HG03575 (cell line): Measurements from ENCODE around the gene MAGEA2B.
"Not testable (repeated sequence)": the region's sequence is repeated elsewhere in the genome, so short reads cannot be mapped to it uniquely, and the experiment has no call there.

Experiments
- ATAC-seq: cut with Tn5 transposase; IDR thresholded peaks from one replicate; pipeline ENCODE4 v1.9.1; 2021; ENCODE audit not compliant: unreplicated experiment, insufficient number of reproducible peaks, low FRiP score; ENCODE audit errors: extremely low read depth

MAGEA2B gene, protein sequence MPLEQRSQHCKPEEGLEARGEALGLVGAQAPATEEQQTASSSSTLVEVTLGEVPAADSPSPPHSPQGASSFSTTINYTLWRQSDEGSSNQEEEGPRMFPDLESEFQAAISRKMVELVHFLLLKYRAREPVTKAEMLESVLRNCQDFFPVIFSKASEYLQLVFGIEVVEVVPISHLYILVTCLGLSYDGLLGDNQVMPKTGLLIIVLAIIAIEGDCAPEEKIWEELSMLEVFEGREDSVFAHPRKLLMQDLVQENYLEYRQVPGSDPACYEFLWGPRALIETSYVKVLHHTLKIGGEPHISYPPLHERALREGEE

DNA sequence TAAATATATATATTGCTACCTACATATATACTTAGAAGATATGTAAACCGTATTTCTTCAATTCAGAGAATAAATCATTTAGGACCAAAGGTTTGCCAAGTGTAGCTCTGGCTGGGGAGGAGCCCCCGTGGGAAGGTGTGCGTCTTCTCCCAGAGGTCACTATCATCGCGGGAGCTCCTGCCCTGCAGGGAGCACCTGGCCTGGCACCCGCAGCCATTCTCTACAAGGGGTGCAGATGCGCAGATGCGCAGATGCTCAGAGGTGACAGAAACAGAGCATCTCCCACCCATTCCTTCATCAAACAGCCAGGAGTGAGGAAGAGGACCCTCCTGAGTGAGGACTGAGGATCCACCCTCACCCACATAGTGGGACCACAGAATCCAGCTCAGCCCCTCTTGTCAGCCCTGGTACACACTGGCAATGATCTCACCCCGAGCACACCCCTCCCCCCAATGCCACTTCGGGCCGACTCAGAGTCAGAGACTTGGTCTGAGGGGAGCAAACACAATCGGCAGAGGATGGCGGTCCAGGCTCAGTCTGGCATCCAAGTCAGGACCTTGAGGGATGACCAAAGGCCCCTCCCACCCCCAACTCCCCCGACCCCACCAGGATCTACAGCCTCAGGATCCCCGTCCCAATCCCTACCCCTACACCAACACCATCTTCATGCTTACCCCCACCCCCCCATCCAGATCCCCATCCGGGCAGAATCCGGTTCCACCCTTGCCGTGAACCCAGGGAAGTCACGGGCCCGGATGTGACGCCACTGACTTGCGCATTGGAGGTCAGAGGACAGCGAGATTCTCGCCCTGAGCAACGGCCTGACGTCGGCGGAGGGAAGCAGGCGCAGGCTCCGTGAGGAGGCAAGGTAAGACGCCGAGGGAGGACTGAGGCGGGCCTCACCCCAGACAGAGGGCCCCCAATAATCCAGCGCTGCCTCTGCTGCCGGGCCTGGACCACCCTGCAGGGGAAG is at the start of gene MAGEA2B:
MAGEA2B (plus strand) TSS at position 814 of the 973 bp plus-strand sequence. CDS start 2,479 bp downstream, outside the sequence.
- not testable (repeated sequence) for ATAC-seq

DNA sequence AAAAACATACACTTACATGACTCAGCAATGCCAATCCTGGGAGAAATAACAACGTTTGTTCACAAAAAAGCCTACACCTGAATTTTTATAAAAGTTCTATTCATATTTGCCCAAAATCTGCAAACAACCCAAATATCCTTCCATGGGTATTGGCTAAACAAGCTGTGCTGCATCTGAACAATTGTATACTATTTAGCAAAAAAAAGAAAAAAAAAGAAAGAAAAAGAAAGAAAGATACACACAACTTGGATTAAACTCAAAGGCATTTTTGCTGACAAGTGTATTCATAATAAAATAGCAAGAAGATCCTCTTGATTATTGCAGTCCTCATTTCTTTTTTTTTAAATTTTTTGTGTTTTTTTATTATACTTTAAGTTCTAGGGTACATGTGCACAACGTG is 40.3 kb upstream of the MAGEA2B start:
- no peak for ATAC-seq

DNA sequence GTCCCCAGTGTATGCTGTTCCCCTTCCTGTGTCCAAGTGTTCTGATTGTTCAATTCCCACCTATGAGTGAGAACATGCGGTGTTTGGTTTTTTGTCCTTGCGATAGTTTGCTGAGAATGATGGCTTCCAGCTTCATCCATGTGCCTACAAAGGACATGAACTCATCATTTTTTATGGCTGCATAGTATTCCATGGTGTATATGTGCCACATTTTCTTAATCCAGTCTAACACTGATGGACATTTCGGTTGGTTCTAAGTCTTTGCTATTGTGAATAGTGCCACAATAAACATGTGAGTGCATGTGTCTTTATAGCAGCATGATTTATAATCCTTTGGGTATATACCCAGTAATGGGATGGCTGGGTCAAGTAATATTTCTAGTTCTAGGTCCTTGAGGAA is 39.8 kb upstream of the MAGEA2B start:
- ATAC-seq: not testable (repeated sequence)

DNA sequence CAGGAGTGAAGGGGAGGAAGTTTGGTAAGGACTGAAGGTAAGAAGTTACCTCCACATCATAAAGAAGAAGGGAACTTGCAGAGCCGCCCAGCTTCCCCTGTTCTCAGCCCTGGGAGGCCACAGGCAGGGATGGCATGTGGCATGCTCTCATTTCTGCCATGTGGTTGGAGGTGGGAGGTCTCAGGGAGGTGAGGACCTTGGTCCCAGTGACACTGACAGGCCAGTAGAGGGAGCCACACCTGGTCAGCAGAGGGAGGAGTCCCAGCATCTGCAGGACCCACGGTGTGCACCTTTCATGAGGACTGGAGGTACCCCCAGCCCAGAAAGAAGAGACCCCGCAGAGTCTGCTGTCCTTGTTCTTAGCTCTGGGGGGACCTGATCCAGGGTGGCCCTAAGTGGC is 33.4 kb upstream of the MAGEA2B start:
- not testable (repeated sequence) for ATAC-seq

DNA sequence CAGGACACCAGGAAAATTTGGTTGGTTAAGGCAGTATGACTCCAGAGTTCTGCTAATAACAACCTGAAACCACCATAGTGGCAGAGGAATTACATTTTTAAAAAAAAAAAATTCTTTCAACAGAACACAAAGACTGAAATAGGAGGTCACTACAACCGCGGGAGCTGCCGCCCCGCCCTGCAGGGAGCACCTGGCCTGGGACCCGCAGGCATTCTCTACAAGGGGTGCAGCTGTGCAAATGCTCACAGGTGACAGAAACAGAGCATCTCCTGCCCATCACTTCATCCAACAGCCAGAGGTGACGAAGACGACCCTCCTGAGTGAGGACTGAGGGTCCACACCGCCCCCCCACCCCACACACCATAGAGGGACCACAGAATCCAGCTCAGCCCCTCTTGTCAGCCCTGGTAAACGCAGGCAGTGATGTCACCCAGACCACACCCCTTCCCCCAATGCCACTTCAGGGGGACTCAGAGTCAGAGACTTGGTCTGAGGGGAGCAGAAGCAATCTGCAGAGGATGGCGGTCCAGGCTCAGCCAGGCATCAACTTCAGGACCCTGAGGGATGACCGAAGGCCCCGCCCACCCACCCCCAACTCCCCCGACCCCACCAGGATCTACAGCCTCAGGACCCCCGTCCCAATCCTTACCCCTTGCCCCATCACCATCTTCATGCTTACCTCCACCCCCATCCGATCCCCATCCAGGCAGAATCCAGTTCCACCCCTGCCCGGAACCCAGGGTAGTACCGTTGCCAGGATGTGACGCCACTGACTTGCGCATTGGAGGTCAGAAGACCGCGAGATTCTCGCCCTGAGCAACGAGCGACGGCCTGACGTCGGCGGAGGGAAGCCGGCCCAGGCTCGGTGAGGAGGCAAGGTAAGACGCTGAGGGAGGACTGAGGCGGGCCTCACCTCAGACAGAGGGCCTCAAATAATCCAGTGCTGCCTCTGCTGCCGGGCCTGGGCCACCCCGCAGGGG is 16.2 kb upstream of the MAGEA2B start, which contains the start of gene MAGEA3:
MAGEA3 (plus strand) TSS at position 843 of the 980 bp plus-strand sequence. CDS start 2,039 bp downstream, outside the sequence.
- ATAC-seq: not testable (repeated sequence)

DNA sequence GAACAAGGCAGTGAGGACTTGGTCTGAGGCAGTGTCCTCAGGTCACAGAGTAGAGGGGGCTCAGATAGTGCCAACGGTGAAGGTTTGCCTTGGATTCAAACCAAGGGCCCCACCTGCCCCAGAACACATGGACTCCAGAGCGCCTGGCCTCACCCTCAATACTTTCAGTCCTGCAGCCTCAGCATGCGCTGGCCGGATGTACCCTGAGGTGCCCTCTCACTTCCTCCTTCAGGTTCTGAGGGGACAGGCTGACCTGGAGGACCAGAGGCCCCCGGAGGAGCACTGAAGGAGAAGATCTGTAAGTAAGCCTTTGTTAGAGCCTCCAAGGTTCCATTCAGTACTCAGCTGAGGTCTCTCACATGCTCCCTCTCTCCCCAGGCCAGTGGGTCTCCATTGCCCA is 14.0 kb upstream of the MAGEA2B start:
- ATAC-seq: not testable (repeated sequence)

DNA sequence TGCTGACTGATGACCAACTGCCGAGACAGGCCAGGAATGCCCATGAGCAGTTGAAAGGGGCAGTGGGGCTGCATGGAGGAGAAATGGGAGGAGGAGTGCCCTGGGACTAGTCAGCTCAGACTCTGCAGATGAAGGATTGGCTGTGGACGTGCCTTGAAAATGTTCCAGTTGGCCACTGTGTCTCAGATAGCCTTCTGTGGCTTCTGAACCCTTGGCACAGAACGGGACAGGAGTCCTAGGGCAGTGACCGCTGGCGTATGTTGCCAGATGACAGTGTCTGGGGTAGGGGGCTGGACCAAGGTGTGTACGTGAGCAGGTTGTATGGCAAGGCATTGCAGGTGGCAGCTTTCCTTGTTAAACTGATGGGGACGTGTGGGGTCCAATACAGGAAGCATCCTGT is 7.9 kb upstream of the MAGEA2B start:
- not testable (repeated sequence) for ATAC-seq

DNA sequence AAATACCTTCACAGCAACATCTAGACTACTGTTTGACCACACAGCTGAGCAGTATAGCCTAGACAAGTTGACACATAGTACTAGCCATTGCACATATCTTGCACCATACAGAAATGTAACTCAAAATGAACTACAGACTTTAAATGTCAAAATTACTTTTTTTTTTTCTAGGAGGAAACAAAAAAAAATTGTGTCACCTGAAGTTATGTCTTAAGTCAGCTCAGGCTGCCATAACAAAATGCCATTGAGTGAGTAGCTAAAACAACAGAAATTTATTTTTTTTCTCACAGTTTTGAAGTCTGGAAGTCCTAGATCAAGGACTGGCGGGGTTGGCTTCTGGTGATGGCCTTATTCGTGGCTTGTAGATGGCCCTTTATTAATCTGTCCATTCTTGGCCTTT is 5.3 kb upstream of the MAGEA2B start, which contains the start of gene CSAG2:
CSAG2 (minus strand) TSS at position 101 of the 400 bp plus-strand sequence. CDS start 161 bp downstream, outside the sequence.
- not testable (repeated sequence) for ATAC-seq

DNA sequence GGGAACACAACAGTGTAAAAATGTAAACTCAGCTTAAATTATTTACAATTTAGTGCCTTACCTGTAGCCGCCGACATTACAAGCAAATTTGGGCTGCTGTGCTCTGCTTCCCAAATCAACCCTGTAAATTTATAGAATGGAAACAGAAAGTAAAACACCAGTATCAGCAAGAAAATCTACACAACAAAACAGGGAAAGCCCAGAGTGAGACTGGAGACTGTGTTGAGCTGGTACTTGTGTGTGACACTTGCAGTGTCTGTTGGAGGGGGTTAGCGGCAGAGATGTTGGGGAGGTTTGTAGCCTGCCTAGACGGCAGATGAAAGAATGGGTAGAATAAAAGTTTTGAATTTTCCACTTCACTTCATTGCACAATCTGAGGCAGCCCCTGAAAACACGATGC is 1.2 kb upstream of the MAGEA2B start:
- not testable (repeated sequence) for ATAC-seq

DNA sequence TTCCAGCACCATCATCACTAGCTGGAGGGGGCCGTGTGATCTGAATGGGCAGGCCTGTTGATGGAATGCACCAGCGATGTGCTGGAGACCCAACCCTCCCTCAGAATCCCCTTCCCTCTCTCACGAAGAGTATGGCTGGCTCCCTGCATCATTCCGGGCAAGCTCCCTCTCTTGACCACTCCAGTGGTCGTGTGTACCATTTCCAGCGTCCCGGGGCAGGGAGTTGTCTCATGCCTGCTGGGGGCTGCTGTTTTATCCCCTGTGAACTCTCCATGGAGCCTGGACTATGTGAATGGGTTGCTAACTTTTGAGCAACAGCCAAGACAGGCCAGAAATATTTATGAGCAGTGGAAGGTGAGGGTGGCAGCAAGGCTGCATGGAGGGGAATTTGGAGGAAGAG is 11.0 kb downstream of the MAGEA2B start:
- ATAC-seq: no peak

DNA sequence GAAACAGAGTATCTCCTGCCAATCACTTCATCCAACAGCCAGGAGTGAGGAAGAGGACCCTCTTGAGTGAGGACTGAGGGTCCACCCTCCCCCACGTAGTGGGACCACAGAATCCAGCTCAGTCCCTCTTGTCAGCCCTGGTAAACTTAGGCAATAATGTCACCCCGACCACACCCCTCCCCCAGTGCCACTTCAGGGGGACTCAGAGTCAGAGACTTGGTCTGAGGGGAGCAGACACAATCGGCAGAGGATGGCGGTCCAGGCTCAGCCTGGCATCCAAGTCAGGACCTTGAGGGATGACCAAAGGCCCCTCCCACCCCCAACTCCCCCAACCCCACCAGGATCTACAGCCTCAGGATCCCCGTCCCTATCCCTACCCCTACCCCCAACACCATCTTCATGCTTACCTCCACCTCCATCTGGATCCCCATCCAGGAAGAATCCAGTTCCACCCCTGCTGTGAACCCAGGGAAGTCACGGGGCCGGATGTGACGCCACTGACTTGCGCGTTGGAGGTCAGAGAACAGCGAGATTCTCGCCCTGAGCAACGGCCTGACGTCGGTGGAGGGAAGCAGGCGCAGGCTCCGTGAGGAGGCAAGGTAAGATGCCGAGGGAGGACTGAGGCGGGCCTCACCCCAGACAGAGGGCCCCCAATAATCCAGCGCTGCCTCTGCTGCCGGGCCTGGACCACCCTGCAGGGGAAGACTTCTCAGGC is 19.0 kb downstream of the MAGEA2B start, which contains the start of the genes CSAG1 and MAGEA12:
CSAG1 (minus strand) TSS at position 461 of the 715 bp plus-strand sequence. CDS start 1,261 bp downstream, outside the sequence.
MAGEA12 (plus strand) TSS at position 497 of the 715 bp plus-strand sequence. CDS start 2,405 bp downstream, outside the sequence.
- no peak for ATAC-seq

DNA sequence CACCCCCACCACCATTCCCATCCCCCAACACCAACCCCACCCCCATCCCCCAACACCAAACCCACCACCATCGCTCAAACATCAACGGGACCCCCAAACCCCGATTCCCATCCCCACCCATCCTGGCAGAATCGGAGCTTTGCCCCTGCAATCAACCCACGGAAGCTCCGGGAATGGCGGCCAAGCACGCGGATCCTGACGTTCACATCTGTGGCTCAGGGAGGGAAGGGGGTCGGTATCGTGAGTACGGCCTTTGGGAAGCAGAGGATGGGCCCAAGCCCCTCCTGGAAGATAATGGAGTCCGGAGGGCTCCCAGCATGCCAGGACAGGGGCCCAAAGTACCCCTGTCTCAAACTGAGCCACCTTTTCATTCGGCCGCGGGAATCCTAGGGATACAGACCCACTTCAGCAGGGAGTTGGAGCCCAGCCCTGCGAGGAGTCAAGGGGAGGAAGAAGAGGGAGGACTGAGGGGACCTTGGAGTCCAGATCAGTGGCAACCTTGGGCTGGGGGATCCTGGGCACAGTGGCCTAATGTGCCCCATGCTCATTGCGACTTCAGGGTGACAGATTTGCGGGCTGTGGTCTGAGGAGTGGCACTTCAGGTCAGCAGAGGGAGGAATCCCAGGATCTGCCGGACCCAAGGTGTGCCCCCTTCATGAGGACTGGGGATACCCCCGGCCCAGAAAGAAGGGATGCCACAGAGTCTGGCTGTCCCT is 19.9 kb downstream of the MAGEA2B start:
- ATAC-seq: not testable (repeated sequence)

DNA sequence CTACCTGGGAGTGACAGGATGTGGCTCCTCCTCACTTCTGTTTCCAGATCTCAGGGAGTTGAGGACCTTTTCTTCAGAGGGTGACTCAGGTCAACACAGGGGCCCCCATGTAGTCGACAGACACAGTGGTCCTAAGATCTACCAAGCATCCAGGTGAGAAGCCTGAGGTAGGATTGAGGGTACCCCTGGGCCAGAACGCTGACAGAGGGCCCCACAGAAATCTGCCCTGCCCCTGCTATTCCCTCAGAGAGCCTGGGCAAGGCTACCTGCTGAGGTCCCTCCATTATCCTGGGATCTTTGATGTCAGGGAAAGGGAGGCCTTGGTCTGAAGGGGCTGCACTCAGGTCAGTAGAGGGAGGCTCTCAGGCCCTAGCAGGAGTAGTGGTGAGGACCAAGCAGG is 20.7 kb downstream of the MAGEA2B start:
- no peak for ATAC-seq

DNA sequence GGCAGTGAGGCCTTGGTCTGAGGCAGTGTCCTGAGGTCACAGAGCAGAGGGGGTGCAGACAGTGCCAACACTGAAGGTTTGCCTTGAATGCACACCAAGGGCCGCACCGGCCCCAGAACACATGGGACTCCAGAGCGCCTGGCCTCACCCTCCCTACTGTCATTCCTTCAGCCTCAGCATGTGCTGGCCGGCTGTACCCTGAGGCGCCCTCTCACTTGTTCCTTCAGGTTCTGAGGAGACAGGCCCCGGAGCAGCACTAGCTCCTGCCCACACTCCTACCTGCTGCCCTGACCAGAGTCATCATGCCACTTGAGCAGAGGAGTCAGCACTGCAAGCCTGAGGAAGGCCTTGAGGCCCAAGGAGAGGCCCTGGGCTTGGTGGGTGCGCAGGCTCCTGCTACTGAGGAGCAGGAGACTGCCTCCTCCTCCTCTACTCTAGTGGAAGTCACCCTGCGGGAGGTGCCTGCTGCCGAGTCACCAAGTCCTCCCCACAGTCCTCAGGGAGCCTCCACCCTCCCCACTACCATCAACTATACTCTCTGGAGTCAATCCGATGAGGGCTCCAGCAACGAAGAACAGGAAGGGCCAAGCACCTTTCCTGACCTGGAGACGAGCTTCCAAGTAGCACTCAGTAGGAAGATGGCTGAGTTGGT is 21.6 kb downstream of the MAGEA2B start:
- no peak for ATAC-seq

DNA sequence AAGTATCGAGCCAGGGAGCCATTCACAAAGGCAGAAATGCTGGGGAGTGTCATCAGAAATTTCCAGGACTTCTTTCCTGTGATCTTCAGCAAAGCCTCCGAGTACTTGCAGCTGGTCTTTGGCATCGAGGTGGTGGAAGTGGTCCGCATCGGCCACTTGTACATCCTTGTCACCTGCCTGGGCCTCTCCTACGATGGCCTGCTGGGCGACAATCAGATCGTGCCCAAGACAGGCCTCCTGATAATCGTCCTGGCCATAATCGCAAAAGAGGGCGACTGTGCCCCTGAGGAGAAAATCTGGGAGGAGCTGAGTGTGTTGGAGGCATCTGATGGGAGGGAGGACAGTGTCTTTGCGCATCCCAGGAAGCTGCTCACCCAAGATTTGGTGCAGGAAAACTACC is 22.1 kb downstream of the MAGEA2B start:
- ATAC-seq: not testable (repeated sequence)

DNA sequence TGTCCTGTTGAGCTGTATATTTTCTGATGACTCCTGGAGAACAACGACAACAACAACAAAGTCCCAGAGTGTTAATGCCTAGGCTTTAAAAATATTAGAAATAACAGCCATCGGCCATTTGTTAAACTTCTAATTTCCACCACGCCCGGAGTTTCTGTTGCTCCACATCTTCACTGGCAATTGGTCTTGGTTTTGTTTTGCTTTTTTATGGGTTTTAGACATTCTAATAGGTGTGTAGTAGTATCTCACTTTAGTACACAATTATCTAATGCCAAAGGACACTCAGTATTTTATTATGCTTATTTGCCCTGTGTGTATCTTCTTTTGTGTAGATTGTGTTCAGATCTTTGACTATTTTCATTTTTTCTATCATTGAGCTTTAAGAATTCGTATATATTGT is 24.1 kb downstream of the MAGEA2B start:
- no peak for ATAC-seq
